Peyer's patch (tissue), 4 donors: ENCODE results near the gene GTF3C2. TPM values are rescaled to one million over a fixed set of nuclear protein-coding genes. Genes with fewer than 3 reads are reported as not detected.

Experiments used
- DNase-seq, 3 donors: peaks; one replicate each; pipeline ENCODE4 v3.0.0-alpha.2; 2017 to 2019
- H3K27ac ChIP-seq, 4 donors: fragments of 200-600 bp; sonication (generic); one replicate each; pipeline ENCODE4 v1.5.1; 2016 to 2019
- H3K27me3 ChIP-seq, 2 donors: fragments of 200-600 bp; sonication (generic); one replicate each; pipeline ENCODE4 v1.5.1; 2019
- H3K36me3 ChIP-seq, 3 donors: fragments of 200-600 bp; sonication (generic); one replicate each; pipeline ENCODE4 v1.5.1; 2016 to 2019
- H3K4me1 ChIP-seq, 4 donors: fragments of 200-600 bp; sonication (generic); one replicate each; pipeline ENCODE4 v1.5.1; 2016 to 2019
- H3K4me3 ChIP-seq, 4 donors: fragments of 200-600 bp; sonication (generic); 1 replicate in 3 of 4; 2 replicates in 1 of 4; pipeline ENCODE4 v1.5.1; 2016 to 2019; ENCODE audit warnings: mild to moderate bottlenecking in 1 of 4
- H3K9me3 ChIP-seq, 4 donors: fragments of 200-600 bp; sonication (generic); one replicate each; pipeline ENCODE4 v1.5.1; 2016 to 2019; ENCODE audit warnings: mild to moderate bottlenecking in 1 of 4
- CTCF ChIP-seq, 6 experiments: fragments of 450-650 bp in 4 of 6; fragments of 200-600 bp in 2 of 6; sonication (generic) in 1 of 6; IDR thresholded peaks; one replicate each; pipeline ENCODE4 v1.5.1; 2017 to 2019; ENCODE audit warnings: antibody characterized with exemption in 6 of 6, mild to moderate bottlenecking in 3 of 6, moderate library complexity in 1 of 6
- POLR2A ChIP-seq, 2 donors: fragments of 450-650 bp; IDR thresholded peaks; one replicate each; pipeline ENCODE4 v1.5.1; 2017; ENCODE audit warnings: antibody characterized with exemption in 2 of 2, mild to moderate bottlenecking in 2 of 2, moderate library complexity in 2 of 2
- total RNA-seq, 4 donors: library from RNA; depleted of rRNA; stranded (reverse); fragments of >200 nt; gene quantifications; one replicate each; pipeline ENCODE4 v1.1.0, GENCODE V29; 2016

Gene GTF3C2
- total RNA-seq, 4 donors from 2014 or later = 59.0 to 111 (median 74.6) TPM

- H3K9me3 ChIP-seq = no peaks in the 10 kb centered on the region
- no peaks in the 10 kb centered on the region for H3K4me1 ChIP-seq
- no peak for DNase-seq
- no peaks in the 10 kb centered on the region for H3K27me3 ChIP-seq
- no peak overlapping the region for H3K4me3 ChIP-seq
- H3K27ac ChIP-seq = no peak overlapping the region
- TF ChIP-seq CTCF (IDR thresholded peaks at IDR 0.05) (no peak), POLR2A (IDR thresholded peaks at IDR 0.05) (no peak)
- peaks cover 0 to 95% (median 0%) of the 10 kb centered on the region in 3 donors for H3K36me3 ChIP-seq
Observed at GRCh38 chr2:27336173-27336572, 20.4 kb downstream of the GTF3C2 start.

- Histone ChIP-seq H3K4me1 (no peaks in the 10 kb centered on the region), H3K27ac (no peak overlapping the region), H3K36me3 (peaks cover 0 to 89% (median 0%) of the 10 kb centered on the region in 3 donors), H3K9me3 (no peaks in the 10 kb centered on the region), H3K27me3 (no peaks in the 10 kb centered on the region), H3K4me3 (no peak overlapping the region)
- DNase-seq = no peak
- TF ChIP-seq CTCF (IDR thresholded peaks at IDR 0.05) (no peak), POLR2A (IDR thresholded peaks at IDR 0.05) (no peak)
Observed at GRCh38 chr2:27335311-27335710, 21.3 kb downstream of the GTF3C2 start.

GRCh38 chr2:27324720-27325119 is 31.8 kb downstream of the GTF3C2 start:
- Histone ChIP-seq H3K27me3 (no peaks in the 10 kb centered on the region), H3K27ac (no peak overlapping the region), H3K4me1 (peaks cover 0 to 21% (median 6%) of the 10 kb centered on the region in 4 donors), H3K4me3 (no peak overlapping the region), H3K36me3 (peaks cover 0 to 38% (median 0%) of the 10 kb centered on the region in 3 donors), H3K9me3 (no peaks in the 10 kb centered on the region)
- DNase-seq = no peak
- TF ChIP-seq CTCF (IDR thresholded peaks at IDR 0.05) = no peak
- TF ChIP-seq POLR2A (IDR thresholded peaks at IDR 0.05) = no peak

GRCh38 chr2:27323596-27324285 is 32.8 kb downstream of the GTF3C2 start:
- peak overlapping the region; percentile 65 to 95 (median 78) for H3K4me3 ChIP-seq
- H3K27ac ChIP-seq = peak overlapping the region; percentile 86 to 94 (median 90)
- peaks cover 0 to 29% (median 0%) of the 10 kb centered on the region in 3 donors for H3K36me3 ChIP-seq
- DNase-seq = no peak
- no peak for TF ChIP-seq POLR2A (IDR thresholded peaks at IDR 0.05)
- H3K4me1 ChIP-seq = peaks cover 0 to 21% (median 6%) of the 10 kb centered on the region in 4 donors
- no peaks in the 10 kb centered on the region for H3K27me3 ChIP-seq
- H3K9me3 ChIP-seq = no peaks in the 10 kb centered on the region

GRCh38 chr2:27322766-27323595 is 33.6 kb downstream of the GTF3C2 start, which contains the start of gene MPV17:
Gene MPV17 (minus strand): TSS chr2:27323097. CDS start chr2:27322517, 580 bp downstream.
- H3K4me3 ChIP-seq = peak within 1 kb of the TSS; percentile 65 to 95 (median 78)
- H3K27ac ChIP-seq = peak within 1 kb of the TSS; percentile 86 to 94 (median 90)
- no peaks in the 10 kb centered on the region for H3K9me3 ChIP-seq
- peak; percentile 92 to 96 (median 94) for DNase-seq
- no peaks in the 10 kb centered on the region for H3K27me3 ChIP-seq
- peaks cover 0 to 21% (median 0%) of the 10 kb centered on the region in 3 donors for H3K36me3 ChIP-seq
- TF ChIP-seq POLR2A (IDR thresholded peaks at IDR 0.05) = peak; percentile 53 to 83
- no peak for TF ChIP-seq CTCF (IDR thresholded peaks at IDR 0.05)
- peaks cover 0 to 21% (median 6%) of the 10 kb centered on the region in 4 donors for H3K4me1 ChIP-seq
